NT2/D1 (cell line): ENCODE data around the gene TBCD.
"Not testable (repeated sequence)": the region's sequence is repeated elsewhere in the genome, so short reads cannot be mapped to it uniquely, and the experiment has no call there.

Experiments used
- SUZ12 ChIP-seq: IDR thresholded peaks from 2 replicates; pipeline ENCODE4 v1.6.1; 2011; ENCODE audit not compliant: insufficient read length, insufficient read depth; ENCODE audit errors: extremely low read depth
- YY1 ChIP-seq: IDR thresholded peaks from 2 replicates; pipeline ENCODE4 v1.6.1; 2011; ENCODE audit not compliant: insufficient read length, insufficient read depth
- ZNF274 ChIP-seq: IDR thresholded peaks from 2 replicates; pipeline ENCODE4 v1.6.1; 2011; ENCODE audit warnings: mild to moderate bottlenecking, low read depth, low read length

- not testable (repeated sequence) for TF ChIP-seq YY1, ZNF274, SUZ12
These were observed 212.6 kb downstream of the TBCD start for GRCh38 chr17:82964451-82964850.
